ENCODE data around the gene CHI3L1.
A peak's percentile ranks its signal among the peaks of the same experiment; 100 is the strongest.

The CHI3L1 gene

GRCh38 chr1:203145321-203146041, 41.0 kb downstream of the CHI3L1 start:
- intact Hi-C loops (cut with DNase I) = no loop called here
- peak in 4 of 42 donors; percentile 8 to 60 (median 34) for DNase-seq

DNA sequence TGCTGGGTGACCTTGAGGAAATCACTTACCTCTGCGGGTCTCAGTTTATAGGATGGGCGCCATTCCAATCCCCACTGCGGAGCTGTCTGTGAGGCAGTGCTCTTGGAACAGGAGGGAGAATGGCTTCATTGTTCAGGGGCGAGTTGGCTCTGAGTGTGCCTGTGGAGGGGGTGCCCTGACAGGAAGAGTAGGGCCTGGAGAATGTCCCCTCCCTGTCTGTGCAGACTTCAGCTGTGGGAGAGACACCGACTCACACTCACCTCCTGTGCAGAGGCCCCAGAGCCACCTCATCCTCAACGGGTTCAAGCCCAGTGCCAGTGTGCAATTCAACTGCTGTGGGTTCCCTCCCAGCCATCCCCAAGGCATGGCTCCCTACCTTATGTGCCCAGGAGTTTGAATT, 41.8 kb downstream of the CHI3L1 start:
- intact Hi-C loops (cut with DNase I) = no loop called here
- DNase-seq = peak; percentile 64 to 94 (median 84)

DNA sequence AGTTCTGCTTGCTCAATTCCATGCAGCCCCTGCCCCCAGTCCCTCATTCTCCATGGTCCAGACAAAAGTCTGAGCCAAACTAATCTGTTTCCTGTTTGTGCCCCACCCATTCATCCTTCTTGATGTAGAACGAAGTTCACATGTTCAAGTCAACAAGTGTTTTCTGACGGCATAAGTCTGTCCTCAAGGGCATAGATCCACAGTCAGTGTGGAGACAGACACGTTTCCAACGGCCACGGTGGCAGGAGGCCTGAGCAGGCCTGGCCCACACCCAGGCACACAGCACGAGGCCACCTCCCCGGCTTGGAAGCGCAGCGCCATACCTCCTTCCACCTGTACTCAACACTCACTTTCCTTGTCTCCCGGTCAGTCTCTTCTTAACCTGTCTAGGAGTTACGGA, 42.9 kb downstream of the CHI3L1 start:
- intact Hi-C loops (cut with DNase I) = no loop called here
- DNase-seq = peak in 2 of 42 donors; percentile 13 to 15

DNA sequence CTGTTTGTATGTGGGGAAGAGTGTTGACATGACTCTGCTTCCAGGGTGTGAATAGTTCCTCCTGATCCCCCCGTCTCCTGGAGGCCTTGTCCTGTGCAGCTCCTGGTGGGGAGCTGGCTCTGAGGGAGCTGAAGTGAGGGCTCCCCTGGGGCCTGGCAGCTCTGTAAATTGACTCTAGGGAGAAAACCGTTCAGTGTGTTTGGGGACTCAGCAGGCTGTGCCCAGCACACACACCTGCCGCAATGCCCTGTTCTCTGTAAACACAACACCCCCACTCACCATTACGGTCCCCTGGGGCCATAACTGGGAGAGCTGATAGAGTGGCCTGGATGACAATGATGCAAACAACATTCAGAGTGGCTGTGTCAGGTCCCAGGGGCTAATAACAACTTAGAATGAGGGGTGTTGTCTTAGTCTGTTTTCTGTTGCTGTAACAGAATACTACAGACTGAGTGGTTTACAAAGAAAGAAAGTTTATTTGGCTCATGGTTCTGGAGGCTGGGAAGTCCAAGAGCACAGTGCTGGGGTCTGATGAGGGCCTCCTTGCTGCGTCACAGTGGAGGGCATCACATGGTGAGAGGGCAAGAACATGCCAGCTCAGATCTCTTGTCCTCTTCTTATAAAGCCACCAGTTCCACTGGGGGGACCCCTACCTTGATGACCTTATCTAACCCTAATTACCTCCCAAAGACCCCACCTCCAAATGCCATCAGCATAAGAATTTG, 43.7 kb downstream of the CHI3L1 start:
- intact Hi-C loops (cut with DNase I) = no loop called here
- DNase-seq = no peak

DNA sequence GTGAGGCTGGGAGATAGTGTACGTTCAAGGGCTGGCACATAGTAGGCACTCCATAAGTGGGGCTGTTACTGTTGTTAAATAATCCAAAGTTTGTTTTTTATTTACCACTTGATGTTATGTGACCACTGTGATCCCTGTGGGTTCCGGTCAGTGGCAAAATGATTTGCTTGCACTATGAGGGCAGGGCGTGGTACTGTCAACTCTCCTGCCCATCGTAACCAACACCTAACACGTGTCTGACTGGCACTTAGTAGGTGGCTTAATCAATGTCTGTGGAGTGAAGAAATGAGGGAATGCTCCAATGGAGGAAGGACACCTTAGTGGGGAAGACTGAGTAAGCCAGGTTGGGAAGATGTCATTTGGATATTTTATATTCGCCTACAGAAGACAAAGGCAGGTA, 44.4 kb downstream of the CHI3L1 start:
- intact Hi-C loops (cut with DNase I) = no loop called here

GRCh38 chr1:203140743-203141520, 45.6 kb downstream of the CHI3L1 start:
- peak in 11 of 42 donors; percentile 27 to 77 (median 45) for DNase-seq
- intact Hi-C loops (cut with DNase I) = no loop called here

More for the DNA sequence above, 44.4 kb downstream of the CHI3L1 start:
- no peak for DNase-seq

DNA sequence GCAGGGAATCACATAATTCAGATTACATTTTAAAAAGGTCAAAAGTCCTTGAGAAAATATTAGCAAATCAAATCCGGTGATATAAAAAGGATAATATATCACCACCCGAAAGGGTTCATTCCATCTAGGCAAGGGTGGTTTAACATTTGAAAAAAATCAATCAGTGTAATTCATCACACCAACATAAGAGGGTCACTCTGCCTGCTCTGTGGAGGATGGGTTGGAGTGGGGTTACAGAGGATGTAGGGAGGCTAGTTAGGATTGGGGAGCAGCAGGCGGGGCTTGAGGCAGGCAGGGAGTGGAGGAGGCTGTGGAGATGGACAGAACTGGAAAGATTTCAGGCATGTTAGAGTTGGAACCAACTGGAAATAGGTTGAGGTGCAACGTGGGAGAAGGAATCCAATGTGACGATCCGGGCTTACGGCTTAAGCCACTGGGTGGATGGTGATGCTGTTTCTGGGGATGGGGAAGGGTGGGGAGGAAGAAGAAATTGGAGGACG, 46.5 kb downstream of the CHI3L1 start:
- intact Hi-C loops (cut with DNase I) = no loop called here
- no peak for DNase-seq

- intact Hi-C loops (cut with DNase I) = no loop called here
- peak in 5 of 42 donors; percentile 1 to 33 (median 20) for DNase-seq
Measured at GRCh38 chr1:203138066-203138465, 48.4 kb downstream of the CHI3L1 start.

GRCh38 chr1:203137324-203137723, 49.2 kb downstream of the CHI3L1 start:
- DNase-seq = peak in 8 of 42 donors; percentile 9 to 76 (median 54)
- intact Hi-C loops (cut with DNase I) = no loop called here

DNA sequence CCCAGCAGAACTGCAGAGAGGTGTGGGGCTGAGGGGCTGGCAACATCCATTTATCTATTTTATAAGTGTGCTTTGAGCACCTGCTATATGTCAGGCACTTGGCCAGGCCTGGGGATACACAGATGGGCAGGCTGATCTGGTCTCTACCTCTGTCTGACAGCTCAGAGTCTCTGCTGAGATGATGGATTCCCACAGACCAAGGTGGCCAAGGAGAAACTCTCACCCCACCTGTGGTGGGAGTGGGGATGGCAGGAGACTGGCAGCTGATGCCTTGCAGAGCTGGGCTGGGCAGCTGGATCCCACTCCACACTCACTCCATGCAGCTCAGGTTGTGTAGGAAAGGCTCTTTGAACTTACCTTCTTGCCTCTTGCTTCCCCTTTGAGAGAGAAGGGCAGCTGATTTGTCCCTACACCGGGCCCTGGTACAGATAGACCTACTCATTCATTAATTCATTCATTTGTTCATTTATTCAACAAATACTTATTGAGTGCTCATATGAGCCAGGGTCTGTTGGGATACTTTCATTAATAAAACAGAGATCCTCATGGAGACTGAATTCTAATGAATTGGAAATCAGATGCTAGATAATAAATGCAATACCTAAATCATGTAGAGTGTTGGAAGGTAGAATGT, 50.0 kb downstream of the CHI3L1 start:
- intact Hi-C loops (cut with DNase I) = no loop called here
- DNase-seq = peak in 4 of 42 donors; percentile 14 to 28 (median 24)

DNA sequence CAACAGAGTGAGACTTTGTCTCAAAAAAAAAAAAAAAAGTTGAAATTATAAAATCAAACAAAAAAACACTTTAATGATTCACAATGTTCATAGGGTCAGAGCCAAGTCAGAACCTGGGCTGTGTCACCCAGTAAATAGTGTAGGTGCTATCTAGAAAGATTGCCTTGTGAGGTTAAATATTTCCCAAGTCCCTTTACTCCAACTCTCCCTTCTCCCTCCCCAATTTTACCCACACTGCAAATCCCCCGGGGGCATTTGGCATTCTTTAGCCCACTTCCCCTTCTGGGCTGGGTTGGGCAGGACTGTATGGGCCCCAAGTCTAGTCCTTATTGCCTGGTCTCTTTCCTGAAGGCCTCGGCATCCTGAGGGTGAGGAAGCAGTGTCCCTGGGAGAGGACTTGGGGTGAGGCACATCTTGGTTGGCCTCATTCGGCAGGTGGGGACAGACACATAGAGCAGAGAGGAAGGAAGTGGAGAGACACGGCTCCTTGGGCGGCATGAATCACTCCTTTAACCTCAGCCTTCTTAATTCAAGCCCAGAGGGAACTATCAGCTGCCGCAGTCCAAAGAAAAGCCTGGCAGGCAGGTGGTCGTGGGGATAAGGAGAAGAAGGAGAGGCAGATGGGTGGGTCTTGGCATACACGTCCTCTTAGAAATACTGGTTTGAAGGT, 50.7 kb downstream of the CHI3L1 start:
- DNase-seq = peak in 6 of 42 donors; percentile 5 to 40 (median 30)
- intact Hi-C loops (cut with DNase I) = no loop called here

GRCh38 chr1:203133970-203134725, 52.4 kb downstream of the CHI3L1 start:
- intact Hi-C loops (cut with DNase I) = no loop called here

DNA sequence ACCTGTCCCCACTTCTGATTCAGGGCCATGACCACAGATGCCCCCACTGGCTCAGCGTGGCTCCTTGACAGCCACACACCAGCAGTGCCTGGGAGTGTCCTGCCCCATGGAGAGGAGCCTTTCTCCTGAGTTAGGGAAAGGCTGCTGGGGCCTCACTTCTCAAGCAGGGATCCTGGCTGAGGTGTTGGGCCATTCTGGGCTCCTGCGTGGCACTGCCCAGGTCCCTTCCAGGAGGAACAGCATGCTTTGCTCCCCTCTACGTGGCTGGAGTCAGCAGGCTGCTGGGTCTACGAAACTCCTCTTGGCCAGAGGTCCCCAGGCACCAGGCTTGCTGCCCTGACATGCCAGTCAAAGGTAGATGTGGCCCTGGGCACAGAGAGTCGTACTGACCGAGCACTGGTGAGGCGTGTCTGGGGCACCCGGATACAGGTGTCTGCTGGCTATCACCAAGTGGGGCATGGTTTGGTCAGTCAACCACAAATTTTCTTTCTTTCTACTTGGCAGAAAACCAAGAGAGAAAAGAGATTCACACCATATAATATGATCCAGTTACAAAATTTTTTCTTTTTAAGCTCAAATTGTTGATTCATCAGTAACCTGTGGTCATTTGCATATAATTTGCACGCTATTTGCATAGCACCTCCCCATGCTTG, 54.8 kb downstream of the CHI3L1 start:
- peak in 6 of 42 donors; percentile 13 to 46 (median 30) for DNase-seq

More at GRCh38 chr1:203133970-203134725, 52.4 kb downstream of the CHI3L1 start:
- DNase-seq = peak in 32 of 42 donors; percentile 51 to 94 (median 72)

DNA sequence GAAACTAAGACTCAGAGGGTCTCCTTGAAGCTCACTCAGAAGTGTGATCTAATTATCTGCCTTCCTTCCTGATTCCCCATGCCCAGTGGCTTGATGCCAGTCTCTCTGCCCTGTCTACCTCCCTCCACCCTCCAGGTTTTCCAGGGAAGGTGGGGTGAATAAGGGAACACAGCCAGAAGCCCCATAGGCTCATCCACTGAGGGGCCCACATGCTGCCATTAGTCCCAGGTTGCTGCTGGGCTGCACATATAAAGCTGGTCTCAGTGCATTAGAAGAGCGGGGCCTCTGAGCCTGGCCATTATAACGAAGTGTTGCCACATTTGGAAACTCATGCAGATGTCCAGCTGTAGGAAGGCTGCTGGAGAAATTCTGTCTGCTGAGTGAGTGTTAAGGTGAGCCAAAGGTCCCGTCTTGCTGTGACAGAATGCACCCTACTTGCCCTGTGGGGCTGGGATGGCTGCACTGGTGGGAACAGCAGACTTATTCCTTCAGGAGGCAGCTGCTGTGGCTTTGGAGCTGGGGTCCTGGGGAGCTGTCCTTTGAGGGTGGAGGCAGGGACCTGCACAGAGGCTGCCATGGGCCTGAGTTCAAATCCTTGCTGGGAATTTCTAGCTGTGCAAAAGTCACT, 56.0 kb downstream of the CHI3L1 start:
- DNase-seq = peak in 9 of 42 donors; percentile 16 to 67 (median 40)
- intact Hi-C loops (cut with DNase I) = no loop called here

More for the DNA sequence above, 54.8 kb downstream of the CHI3L1 start:
- intact Hi-C loops (cut with DNase I) = no loop called here

DNA sequence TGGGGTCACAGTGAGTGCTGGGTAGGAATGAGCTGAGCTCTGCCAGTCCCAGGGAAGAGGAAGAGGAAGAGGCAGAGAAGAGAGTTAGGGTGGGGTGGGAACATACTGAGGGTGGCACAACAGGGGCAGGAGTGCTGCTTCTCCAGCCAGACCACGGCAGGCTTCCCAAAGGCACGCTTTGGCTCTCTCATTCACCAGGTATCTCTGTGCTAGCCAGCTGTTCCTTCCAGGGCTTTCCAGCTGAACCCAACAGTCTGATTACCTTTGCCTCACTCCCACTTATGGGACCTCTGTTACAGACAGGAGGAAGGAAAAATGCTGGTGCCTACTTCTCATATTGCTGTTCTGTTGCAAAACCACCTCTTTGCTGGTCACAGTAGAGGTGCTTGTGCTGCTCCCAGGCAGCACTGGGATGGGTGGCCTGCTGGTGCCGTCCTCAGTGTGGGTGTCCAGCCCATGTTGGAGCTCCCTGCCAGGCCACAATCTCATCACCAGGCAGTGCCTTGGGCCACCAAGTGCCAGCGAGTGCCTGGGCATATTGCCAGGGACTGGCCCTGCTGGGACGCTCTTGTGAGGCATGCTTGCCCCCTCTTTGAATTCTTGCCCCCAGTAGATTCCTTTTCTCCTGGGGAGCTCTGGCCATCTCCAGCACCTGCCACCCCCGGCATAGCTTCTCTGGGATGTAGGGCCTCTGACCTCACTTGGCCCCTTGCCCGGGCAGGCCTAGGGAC, 56.8 kb downstream of the CHI3L1 start:
- intact Hi-C loops (cut with DNase I) = loop anchor here (5.0 kb wide), 1 partner anchor 92 kb away; no protein-coding TSS in a partner anchor
- DNase-seq = peak; percentile 81 to 97 (median 92)
